ENCODE data around the gene KBTBD12.

KBTBD12 gene

DNA sequence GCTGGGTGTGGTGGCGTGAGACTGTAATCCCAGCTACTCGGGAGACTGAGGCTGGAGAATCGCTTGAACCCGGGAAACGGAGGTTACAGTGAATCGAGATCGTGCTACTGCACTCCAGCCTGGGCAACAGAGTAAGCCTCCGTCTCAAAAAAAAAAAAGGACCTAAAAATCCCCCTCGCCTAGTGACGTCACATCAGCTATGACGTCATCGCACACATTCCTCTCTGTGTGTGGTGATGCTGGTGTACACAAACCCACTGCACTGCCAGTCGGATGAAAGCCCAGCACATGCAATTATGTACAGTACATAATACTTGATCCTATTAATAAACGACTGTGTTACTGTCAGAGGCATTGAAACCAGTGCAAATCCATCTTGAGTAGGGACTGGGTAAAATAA, 97.0 kb downstream of the KBTBD12 start:
- DNase-seq (ENCODE audit: low spot score), result no peak

DNA sequence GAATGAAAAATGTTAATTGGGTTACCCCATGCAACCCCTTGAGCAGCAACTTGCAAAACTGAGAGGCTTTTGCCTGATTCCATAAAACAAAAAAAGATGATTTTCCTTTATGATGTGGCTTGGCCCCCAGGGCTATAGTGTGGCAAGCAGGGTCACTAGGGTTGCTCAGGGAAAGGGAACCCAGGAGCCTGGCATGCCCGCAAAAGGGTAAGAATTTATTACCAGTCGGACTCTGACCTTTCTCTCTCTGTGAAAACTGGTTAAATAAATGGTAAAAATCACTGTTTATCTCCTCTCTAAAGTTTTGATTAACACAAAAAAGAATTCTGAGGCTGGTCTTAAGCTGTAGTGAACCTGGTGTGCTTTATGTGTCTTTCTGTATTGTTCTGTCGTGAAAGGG, 99.5 kb downstream of the KBTBD12 start:
- DNase-seq (ENCODE audit: low spot score), result no peak

DNA sequence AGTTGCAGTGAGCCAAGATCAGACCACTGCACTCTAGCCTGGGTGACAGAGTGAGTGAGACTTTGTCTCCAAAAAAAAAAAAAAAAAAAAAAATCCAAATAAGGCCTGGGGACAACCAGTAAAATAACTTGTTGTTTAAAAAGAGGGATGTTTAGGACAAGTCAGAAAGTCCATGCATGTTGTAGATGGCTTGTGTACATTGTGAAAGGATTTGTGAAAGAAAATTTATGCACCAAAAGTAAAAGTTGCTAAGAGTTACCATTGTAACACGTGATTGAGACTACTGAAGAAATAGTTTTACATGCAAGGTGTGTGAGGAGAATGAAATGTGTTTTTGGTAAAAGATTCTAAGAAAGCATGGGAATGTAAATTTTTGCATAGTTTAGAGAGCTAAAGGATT, 101.5 kb downstream of the KBTBD12 start:
- no peak for DNase-seq (ENCODE audit: low spot score)

DNA sequence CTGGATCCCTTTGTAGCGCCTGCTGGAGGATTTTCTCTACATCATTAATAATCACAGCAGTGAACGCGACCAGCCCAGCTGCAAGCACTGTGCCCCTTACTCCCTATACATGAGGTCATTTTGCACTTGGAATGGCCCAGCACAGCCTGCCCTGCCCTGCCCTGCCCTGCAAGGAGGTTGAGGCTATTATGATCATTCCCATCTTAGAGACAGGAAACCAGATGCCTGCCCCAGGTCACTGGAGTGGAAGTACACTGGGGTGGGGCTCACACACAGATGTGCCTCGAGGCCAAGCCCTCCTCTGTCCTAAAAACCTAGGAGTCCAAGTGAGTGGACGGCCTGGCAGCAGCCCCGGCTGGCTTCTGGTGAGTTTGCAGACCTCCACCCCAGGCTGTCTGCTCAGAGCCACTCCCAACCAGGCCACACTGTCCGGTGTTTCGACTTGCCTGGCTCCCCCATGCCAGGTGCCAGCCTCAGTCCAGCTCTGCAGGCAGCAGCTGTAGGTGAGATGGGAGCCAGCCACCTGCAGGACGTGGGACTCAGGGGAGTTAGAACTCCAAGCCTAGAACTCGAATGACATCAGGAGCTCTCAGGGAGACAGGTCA, 106.8 kb downstream of the KBTBD12 start:
- DNase-seq (ENCODE audit: low spot score), result no peak

DNA sequence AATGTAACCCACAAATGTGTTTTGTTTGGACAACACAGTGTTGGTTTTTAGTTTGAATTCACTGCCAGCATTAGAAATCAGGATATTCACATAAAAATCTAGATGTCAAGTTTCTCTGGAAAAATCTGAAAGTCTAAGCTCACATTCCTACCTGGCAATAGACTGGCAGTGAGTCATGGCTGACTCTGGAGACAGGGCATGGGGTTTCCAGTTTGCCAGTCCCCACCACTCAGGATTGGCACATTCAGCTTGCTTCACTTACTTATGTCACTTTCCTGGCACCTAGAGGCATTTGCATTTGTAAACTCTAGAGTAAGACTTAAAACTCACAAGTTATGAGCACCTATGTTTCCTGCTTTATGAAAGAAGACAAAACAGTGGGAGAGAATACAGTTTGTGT, 118.1 kb downstream of the KBTBD12 start:
- no peak for DNase-seq (ENCODE audit: low spot score)

DNA sequence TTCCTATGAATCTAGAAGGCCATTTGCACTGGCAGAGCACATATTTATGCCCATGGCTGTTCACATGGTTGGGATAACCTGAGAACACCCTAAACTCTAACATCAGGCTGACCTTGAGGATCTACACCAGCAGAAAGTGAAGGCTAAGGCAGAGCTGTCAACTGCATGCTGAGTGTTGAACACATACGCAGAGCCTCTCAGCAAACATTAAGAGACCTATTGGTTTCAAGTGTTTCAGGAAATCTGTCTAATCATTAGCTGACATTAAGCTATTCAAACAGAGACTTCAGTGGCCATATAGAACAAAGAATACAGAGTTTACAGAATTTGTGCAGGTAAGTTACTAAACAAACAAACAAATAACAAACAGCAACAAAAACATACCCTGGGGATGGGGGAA, 121.1 kb downstream of the KBTBD12 start:
- no peak for DNase-seq (ENCODE audit: low spot score)
